Measurements from ENCODE around the gene EPHA3. TPM values are rescaled to one million over a fixed set of nuclear protein-coding genes. Genes with fewer than 3 reads are reported as not detected.

Gene EPHA3
- total and polyA plus RNA-seq, 2 of the 4 experiments (the other 2 are of a cell fraction) = 0.10 to 0.18 TPM

DNA sequence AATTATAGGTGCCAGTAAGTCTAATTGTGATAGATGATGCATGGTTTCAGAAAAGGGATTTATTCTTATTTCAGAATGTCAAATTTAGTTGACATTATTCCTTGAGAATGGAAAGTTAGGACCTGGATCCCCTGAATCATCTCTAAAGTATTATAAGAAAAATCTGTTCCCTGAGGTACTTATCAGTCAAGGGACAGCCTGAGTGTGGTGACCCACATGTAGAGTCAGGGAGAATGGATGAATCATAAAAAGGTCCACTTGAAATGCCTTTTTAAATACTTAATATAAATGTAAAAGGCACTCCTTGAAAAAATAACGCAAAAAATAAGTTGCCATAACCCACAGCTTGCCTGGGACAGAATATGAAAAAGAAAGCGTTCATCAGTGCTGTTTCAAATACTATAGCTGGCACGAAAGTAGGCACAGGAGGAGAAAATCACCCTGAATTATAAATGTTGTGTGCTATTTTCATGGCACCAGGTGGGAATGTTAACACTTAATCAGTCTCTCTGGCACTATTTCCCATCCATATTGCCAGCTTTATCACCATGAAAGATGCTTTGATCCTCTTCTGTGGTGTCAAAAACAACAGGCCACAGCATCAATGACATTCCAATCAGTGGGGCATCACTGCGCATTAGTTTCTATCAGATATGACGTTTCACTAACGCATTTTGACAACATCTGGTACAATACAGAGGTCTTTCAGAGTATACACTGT, 208.5 kb downstream of the EPHA3 start:
- ATAC-seq (ENCODE audit: low read depth) (no peak), DNase-seq (no peak)
- Histone ChIP-seq H3K18ac (ENCODE audit: low read depth, low read length) (no peak overlapping the region), H3K79me1 (ENCODE audit: low read depth in 1 of 2, low read length in 2 of 2) (no peaks in the 10 kb centered on the region), H3K4me3 (ENCODE audit: insufficient read depth, low read depth, low read length) (no peak overlapping the region), H2BK120ac (ENCODE audit: low read depth, low read length) (no peak overlapping the region), H2BK20ac (ENCODE audit: low read depth, low read length) (no peak overlapping the region), H3K4me1 (ENCODE audit: control insufficient read depth, insufficient read depth, low read length) (no peaks in the 10 kb centered on the region), H3K4ac (ENCODE audit: low read depth, low read length) (no peak overlapping the region), H3K14ac (replicated peaks; ENCODE audit: low read depth, low read length) (no peak overlapping the region), H2AK5ac (ENCODE audit: low read depth, low read length) (no peak overlapping the region), H4K91ac (ENCODE audit: insufficient read depth, low read depth, low read length) (no peak overlapping the region), H3K27ac (ENCODE audit: insufficient read depth, low read length) (no peak overlapping the region), H3K9me3 (ENCODE audit: control insufficient read depth, insufficient read depth, low read length) (no peaks in the 10 kb centered on the region), H3K4me2 (ENCODE audit: low read depth, low read length) (no peak overlapping the region), H3K27me3 (ENCODE audit: control insufficient read depth, insufficient read depth, low read length) (no peaks in the 10 kb centered on the region), H3K36me3 (ENCODE audit: control insufficient read depth, insufficient read depth, low read length) (no peaks in the 10 kb centered on the region), H2AK9ac (replicated peaks; ENCODE audit: low read depth, low read length, poor library complexity) (no peak overlapping the region), H4K5ac (ENCODE audit: low read depth, low read length) (no peak overlapping the region), H3K56ac (ENCODE audit: extremely low read depth, insufficient read depth, low read length) (no peak overlapping the region), H4K20me1 (ENCODE audit: insufficient read depth, low read length) (no peaks in the 10 kb centered on the region), H3K9ac (ENCODE audit: low read depth, low read length) (no peak overlapping the region), H3K23ac (ENCODE audit: low read depth, low read length) (no peak overlapping the region), H2BK5ac (ENCODE audit: low read depth, low read length, poor library complexity, severe bottlenecking) (no peak overlapping the region), H2BK15ac (ENCODE audit: low read depth, low read length) (no peak overlapping the region), H3K9me1 (ENCODE audit: insufficient read depth, low read length) (no peaks in the 10 kb centered on the region), H4K8ac (ENCODE audit: low read depth in 2 of 2, low read length in 2 of 2) (no peak overlapping the region), H2AFZ (replicated peaks; ENCODE audit: low read length, poor library complexity) (no peak overlapping the region)
- no CpG with 5 or more reads among the region's 6 CpGs for WGBS, 2 experiments (ENCODE audit: extremely low coverage in 2 of 2, insufficient read length in 1 of 2)
- BruUV-seq (replicated peaks) = no TSS peak
- TF ChIP-seq RCOR1 (IDR thresholded peaks at IDR 0.05; ENCODE audit: insufficient replicate concordance, low read length) (no peak), FOS (IDR thresholded peaks at IDR 0.05; ENCODE audit: low read depth, low read length) (no peak), MAZ (IDR thresholded peaks at IDR 0.05; ENCODE audit: borderline replicate concordance, low read depth, low read length) (no peak), SMC3 (IDR thresholded peaks at IDR 0.05; ENCODE audit: low read depth, low read length) (no peak)
- TF ChIP-seq, protein P1, sequence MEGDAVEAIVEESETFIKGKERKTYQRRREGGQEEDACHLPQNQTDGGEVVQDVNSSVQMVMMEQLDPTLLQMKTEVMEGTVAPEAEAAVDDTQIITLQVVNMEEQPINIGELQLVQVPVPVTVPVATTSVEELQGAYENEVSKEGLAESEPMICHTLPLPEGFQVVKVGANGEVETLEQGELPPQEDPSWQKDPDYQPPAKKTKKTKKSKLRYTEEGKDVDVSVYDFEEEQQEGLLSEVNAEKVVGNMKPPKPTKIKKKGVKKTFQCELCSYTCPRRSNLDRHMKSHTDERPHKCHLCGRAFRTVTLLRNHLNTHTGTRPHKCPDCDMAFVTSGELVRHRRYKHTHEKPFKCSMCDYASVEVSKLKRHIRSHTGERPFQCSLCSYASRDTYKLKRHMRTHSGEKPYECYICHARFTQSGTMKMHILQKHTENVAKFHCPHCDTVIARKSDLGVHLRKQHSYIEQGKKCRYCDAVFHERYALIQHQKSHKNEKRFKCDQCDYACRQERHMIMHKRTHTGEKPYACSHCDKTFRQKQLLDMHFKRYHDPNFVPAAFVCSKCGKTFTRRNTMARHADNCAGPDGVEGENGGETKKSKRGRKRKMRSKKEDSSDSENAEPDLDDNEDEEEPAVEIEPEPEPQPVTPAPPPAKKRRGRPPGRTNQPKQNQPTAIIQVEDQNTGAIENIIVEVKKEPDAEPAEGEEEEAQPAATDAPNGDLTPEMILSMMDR (conservative IDR thresholded peaks at IDR 0.05; ENCODE audit: low read depth, low read length) = no peak
- intact Hi-C loops (cut with micrococcal nuclease) (loop anchor here (10.0 kb wide), 1 partner anchor 529 kb away; no protein-coding TSS in a partner anchor), dilution Hi-C loops (cut with HindIII; ENCODE audit: low sequenced_read_pairs, unreplicated experiment) (no loop called here), in situ Hi-C loops (cut with MboI; ENCODE audit: low sequenced_read_pairs) (no loop called here)
- ChIA-PET CTCF (no interaction called here), POLR2A (ENCODE audit: unreplicated experiment) (no interaction called here)
